ENCODE measurements around the gene WNT11. TPM values are rescaled to one million over a fixed set of nuclear protein-coding genes. Genes with fewer than 3 reads are reported as not detected.

WNT11 gene
- polyA plus RNA-seq, 1 donor (not counting 4 experiments of a cell fraction or from before 2014, with no cell fraction given), result not detected

DNA sequence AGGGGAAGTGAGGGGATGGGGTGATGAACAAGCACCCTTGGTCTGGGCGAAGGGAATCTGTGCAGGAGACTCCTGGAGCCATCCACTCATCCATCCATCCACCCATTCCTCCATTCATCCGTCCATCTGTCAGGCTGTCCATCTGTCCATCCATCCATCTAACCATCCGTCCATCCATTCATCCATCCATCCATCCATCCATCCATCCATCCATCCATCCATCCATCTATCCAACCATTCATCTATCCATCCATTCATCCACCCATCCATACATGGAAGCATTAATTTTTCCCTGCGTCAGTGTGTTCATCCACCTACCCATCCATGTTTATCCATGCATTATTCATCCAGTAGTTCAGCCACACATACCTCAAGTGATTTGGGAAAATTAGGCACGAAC lies 32.0 kb downstream of the WNT11 start:
- Histone ChIP-seq H3K9me3 (ENCODE audit: control insufficient read depth, low read depth, low read length) (no peaks in the 10 kb centered on the region), H4K20me1 (ENCODE audit: control insufficient read depth, extremely low read depth, insufficient read depth, low read length) (no peaks in the 10 kb centered on the region), H3K27me3 (ENCODE audit: control insufficient read depth, extremely low read depth, insufficient read depth, low read length) (peaks cover 5% of the 10 kb centered on the region), H3K4me2 (ENCODE audit: control insufficient read depth, extremely low read depth, insufficient read depth, low read depth, low read length) (no peak overlapping the region), H3K79me2 (ENCODE audit: control insufficient read depth, insufficient read depth, low read length) (no peaks in the 10 kb centered on the region), H3K4me1 (ENCODE audit: control insufficient read depth, extremely low read depth, insufficient read depth, low read length) (no peaks in the 10 kb centered on the region), H3K4me3 (ENCODE audit: control insufficient read depth in 2 of 3, extremely low read depth in 1 of 3, insufficient read depth in 2 of 3, low read depth in 1 of 3, low read length in 3 of 3) (no peak overlapping the region), H3K27ac (ENCODE audit: control insufficient read depth, insufficient read depth, low read length) (no peak overlapping the region), H3K9me1 (ENCODE audit: control insufficient read depth, extremely low read depth, insufficient read depth, low read length) (no peaks in the 10 kb centered on the region), H3K9ac (ENCODE audit: control insufficient read depth, extremely low read depth, insufficient read depth, low read length) (no peak overlapping the region), H2AFZ (ENCODE audit: control insufficient read depth, low read length) (no peak overlapping the region), H3K36me3 (ENCODE audit: control insufficient read depth in 2 of 2, extremely low read depth in 1 of 2, insufficient read depth in 2 of 2, low read length in 2 of 2) (no peaks in the 10 kb centered on the region)
- TF ChIP-seq EZH2 (IDR thresholded peaks at IDR 0.05; ENCODE audit: low read length) (no peak), CTCF (optimal IDR thresholded peaks at IDR 0.05 in 1 of 3, IDR thresholded peaks at IDR 0.05 in 1 of 3, conservative IDR thresholded peaks at IDR 0.05 in 1 of 3; ENCODE audit: extremely low read depth in 1 of 3, insufficient read depth in 2 of 3, low read length in 3 of 3) (no peak)
- no peak for FAIRE-seq
- dilution Hi-C loops (cut with MboI; ENCODE audit: extremely low pct_ligation_motif_present, low sequenced_read_pairs), result no loop called here
- no peak for DNase-seq (ENCODE audit: low read depth, low spot score)

DNA sequence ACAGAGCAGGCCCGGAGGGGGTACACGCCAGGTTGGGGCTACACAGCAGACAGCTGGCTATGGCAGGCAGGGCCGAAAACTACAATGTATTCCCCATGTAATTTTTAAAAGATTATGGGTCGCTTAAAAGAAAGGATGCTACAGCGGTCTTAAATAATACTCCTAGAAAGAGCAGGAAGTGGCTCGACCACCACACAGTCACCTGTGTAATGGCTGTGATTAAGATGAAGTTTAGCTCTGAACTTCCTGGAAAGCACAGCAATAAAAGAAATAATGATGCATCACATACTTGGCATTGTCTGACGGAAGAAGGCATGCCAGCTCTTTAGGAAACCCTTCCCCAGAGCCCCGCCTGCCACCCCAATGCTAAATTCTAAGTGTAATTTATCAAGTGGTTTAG lies 32.6 kb downstream of the WNT11 start:
- Histone ChIP-seq H3K79me2 (ENCODE audit: control insufficient read depth, insufficient read depth, low read length) (no peaks in the 10 kb centered on the region), H3K4me3 (ENCODE audit: control insufficient read depth in 2 of 3, extremely low read depth in 1 of 3, insufficient read depth in 2 of 3, low read depth in 1 of 3, low read length in 3 of 3) (no peak overlapping the region), H3K4me2 (ENCODE audit: control insufficient read depth, extremely low read depth, insufficient read depth, low read depth, low read length) (no peak overlapping the region), H3K9me1 (ENCODE audit: control insufficient read depth, extremely low read depth, insufficient read depth, low read length) (no peaks in the 10 kb centered on the region), H3K27ac (ENCODE audit: control insufficient read depth, insufficient read depth, low read length) (no peak overlapping the region), H3K9me3 (ENCODE audit: control insufficient read depth, low read depth, low read length) (no peaks in the 10 kb centered on the region), H3K36me3 (ENCODE audit: control insufficient read depth in 2 of 2, extremely low read depth in 1 of 2, insufficient read depth in 2 of 2, low read length in 2 of 2) (no peaks in the 10 kb centered on the region), H3K4me1 (ENCODE audit: control insufficient read depth, extremely low read depth, insufficient read depth, low read length) (no peaks in the 10 kb centered on the region), H3K27me3 (ENCODE audit: control insufficient read depth, extremely low read depth, insufficient read depth, low read length) (peaks cover 12% of the 10 kb centered on the region), H2AFZ (ENCODE audit: control insufficient read depth, low read length) (no peak overlapping the region), H3K9ac (ENCODE audit: control insufficient read depth, extremely low read depth, insufficient read depth, low read length) (no peak overlapping the region), H4K20me1 (ENCODE audit: control insufficient read depth, extremely low read depth, insufficient read depth, low read length) (no peaks in the 10 kb centered on the region)
- DNase-seq (ENCODE audit: low read depth, low spot score), result no peak
- FAIRE-seq, result no peak
- TF ChIP-seq EZH2 (IDR thresholded peaks at IDR 0.05; ENCODE audit: low read length) (no peak), CTCF (optimal IDR thresholded peaks at IDR 0.05 in 1 of 3, IDR thresholded peaks at IDR 0.05 in 1 of 3, conservative IDR thresholded peaks at IDR 0.05 in 1 of 3; ENCODE audit: extremely low read depth in 1 of 3, insufficient read depth in 2 of 3, low read length in 3 of 3) (no peak)
- dilution Hi-C loops (cut with MboI; ENCODE audit: extremely low pct_ligation_motif_present, low sequenced_read_pairs), result no loop called here

Data from keratinocyte (primary cell).